GM18499 (cell line): ENCODE results near the gene TM7SF2.

Experiments used
- ATAC-seq: cut with Tn5 transposase; IDR thresholded peaks from one replicate; pipeline ENCODE4 v1.9.1; 2021; ENCODE audit warnings: moderate number of reproducible peaks; ENCODE audit not compliant: insufficient read depth, unreplicated experiment

TM7SF2 gene

DNA sequence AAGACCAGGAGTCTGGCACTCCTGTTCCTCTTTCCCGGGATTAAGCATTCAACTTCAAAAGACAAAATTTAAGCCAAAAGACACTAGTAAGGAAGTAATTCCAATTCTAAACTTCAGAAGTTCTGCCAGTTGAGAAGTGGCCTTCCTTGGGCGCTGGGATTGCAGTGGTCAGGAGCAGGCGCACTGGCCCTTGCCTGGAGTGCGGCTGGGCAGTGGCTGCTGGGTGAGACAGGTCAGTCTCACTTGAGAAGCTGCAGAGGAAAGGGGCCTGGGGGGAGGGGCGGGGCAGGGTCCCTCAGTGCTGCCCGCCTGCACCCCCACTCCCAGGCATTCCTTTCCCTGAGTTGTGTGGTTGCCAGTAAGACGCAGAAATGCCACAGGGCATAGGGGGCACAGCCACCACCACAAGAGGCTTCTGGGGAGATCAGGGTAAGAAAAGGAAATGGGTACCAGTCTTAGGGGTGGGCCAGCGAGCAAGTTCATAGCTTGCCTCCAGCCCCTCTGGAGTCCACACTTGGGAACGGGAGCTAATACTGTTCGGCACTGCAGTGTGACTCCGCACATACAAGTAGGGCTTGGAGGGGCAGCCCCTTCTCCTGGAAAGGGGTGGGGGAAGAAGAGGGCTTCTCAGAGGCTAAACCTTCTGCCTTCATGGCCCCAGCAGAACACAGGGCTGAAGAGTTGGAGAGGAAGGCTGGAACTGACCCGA lies 16.0 kb downstream of the TM7SF2 start:
- no peak for ATAC-seq

DNA sequence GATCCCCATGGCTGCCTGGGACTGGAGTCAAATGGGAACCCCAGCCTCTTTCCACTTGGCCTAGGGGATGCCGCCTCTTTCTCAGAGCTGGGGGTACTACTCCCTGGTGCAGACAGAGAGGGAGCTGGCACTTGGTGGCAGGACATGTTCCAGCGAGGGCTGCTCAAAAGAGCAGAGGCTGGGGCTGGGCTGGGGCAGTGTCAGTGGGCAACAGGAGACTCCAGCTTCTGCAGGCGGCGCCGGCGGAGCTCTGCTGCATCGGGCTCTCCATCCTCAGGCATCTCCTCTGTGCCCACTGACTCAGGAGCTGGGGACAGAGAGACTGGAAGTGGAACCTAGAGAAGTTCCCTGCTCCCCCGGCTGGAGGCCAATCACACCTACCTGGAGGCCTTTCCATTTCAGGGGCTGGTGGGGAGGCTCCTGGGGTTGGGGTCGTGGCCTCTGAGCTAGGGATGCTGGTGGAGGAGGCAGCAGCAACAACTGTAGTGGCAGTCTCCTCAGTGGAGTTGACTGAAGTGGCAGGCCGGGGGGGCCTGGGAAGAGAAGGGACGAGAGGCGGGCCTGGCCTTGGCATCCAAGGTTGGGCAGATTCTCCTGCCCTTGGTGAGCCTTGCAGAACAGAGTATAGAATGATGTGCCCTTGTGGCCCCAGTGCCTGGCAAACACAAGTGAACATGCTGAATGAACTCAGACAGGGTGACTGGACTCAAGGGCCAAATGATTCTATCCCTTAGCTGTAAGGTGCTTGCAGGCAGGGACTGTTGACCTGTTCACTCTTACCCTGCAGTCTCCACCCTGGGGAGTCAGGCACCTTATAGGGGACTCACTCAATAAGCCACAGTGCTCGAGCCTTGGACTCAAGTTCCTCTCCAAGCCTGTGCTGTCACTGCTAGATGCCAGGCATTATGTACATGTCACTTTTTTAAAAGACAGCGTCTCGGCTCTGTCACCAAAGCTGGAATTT lies 16.8 kb downstream of the TM7SF2 start:
- ATAC-seq: no peak

DNA sequence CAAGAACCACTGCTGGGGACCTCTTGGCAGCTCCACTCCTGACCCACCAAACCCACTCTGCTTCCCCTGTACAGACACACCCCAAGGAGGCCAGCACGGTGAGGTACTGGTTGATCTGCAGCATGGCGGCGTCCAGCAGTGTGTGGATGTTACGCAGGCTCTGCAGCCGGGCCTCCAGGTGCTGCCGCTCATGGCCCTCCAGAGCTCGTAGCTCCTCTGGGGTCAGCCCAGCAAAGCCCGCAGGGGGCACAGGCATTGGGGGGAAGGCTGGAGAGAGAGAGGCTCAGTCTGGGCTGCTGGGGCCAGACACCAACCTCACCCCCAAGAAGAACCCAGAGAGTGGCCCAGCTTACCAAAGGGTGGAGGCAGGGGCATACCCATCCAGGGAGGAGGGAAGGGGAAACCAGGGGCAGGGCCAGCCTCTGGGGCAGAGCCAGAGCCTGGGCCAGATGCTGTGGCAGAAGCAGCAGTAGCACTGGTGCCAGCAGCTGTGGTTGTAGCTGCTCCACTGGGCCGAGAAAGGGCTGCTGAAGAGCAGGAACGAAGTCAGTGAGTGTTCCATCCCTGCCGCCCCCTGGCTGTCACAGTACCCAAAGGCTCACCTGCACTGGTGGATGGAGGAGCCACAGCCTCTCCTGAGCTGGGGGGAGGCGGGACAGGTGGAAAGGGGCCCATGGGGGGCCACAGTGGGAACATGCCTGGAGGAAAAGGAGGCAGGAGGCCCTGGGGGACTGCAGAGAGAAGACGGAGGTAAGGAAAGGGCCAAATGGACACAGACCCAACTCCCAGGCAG lies 18.2 kb downstream of the TM7SF2 start:
- ATAC-seq: no peak

DNA sequence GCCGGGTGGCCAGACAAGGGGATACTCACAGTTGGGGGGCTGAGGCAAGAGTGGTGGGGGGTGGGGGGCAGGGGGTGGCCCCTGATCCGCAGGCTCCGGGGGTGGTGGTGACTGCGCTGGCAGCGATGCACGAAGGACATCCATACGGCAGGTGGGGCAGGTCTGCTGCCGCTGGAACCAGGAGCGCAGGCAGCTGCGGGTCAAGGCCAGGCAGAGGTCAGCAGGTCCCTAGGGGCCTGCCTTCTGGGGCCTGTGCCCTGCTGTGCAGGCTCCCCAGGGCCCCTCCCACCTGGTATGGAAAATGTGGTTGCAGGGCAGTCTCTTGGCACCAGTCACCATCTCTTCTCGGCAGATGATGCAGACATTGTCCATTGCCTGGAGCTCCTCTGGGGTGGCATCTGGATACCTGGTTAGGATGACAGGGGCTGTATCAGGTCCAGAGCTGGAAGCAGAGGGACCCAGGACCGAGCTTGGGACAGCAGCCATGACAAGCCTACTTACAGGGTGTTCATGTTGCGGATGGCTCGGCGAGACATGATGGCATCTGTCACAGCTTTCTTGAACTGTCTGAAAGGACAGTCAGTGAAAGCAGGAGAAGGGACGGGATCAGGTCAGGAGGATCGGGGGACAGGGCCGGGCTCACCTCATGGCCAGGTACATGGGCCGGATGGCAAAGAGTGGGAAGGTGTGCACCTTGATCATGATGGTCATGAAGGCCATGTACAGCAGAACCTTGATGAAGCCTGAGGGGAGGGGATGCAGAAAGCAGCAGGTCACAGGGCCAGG lies 19.2 kb downstream of the TM7SF2 start:
- ATAC-seq: no peak

DNA sequence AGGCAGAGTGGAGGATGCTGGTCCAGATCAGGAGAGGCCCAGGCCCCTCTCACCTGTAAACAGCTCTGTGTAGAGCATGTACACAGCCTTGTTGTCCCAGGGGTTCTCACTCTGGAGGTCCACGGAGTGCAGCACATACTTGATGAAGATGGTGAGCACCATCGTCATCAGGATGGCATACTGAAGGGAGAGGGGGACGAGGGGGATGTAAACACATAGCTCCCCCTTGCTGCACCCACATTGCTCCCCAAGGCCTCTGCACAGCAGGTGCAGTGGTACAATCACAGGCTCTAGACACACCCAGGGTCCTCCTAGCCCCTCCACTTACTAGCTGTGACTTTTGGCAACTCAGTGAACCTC lies 19.7 kb downstream of the TM7SF2 start:
- ATAC-seq: no peak

DNA sequence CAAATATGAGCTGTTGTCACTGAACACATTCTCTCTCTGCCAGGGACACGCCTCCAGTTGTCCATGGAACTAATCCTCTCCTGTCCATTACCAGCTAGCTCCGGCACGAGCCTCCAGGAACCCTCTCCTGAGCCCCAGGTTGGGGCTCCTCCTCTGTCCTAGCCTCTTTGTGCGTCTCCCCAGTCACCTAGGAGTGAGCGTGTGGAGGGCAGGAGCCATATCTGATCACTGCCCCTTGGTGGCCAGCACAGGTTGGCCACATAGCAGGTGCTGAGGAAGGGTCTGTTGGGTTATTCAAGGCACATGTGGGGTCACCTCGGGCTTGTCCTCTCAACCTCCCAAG lies 20.2 kb downstream of the TM7SF2 start:
- no peak for ATAC-seq

DNA sequence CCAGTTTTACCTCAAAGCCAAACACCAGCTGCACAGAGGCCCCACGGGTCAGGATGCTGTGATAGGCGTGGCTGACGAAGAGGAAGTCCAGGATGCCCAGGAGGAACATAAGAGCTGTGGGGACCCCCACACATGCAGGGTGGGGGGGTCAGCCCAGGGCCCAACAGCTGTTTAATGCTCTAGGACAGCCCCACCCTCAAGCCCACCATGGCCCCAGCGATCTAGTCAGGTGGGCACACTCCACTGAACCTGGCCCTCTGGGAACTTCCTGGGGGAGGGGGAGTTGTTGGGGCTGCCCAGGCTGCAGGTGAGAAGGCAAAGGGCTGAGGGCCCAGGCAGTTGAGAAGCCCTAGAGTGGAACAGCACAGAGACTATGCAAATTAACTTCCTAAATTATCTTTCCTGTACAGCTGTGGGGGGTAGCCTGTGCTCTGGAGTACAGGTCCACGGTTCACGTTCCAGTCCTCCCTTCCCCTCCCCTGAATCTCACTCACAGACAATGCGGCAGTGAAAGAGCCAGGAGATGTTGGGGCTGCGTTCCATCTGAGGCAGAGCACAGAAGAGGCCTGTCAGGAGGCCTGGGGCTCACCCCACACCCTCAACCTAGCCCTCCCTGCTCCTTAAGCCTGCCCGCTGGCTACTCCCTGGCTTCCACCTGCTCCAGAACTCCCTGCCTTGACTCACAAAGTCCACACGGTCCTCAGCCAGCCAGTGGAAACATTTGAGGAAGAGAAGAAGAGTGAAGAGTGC lies 20.7 kb downstream of the TM7SF2 start:
- no peak for ATAC-seq

DNA sequence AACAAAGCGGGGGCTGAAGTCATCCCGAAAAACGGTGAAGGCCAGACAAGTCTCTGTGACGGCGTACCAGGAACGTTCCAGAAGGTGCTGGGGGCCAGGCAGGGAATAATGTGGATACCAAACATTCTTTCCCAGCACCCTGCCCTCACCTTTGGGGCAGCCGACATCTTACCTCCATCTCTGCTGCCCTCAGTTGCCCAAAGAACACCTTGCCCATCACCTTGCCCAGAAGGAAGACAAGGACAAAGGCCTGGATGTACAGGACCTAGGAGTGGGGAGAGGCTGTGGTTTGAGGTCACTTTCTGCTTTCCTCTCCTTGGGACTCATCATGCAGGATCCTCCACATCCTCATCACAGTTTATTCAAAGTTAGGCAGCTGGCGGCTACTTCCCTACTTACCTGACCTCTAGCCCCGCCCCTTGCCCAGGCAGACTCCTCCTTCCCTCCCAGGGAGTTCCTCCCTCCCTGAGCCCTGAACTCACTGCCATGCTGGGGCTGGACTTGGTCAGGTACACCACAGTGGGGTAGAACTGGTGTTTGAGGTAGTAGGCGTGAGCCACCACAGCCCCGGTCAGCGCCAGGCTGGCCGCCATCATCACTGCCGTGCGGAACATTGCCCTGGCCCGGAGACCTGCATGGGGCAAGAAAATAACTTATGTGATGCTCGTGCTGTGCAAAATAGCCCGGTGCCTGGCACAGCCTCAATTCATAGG lies 21.5 kb downstream of the TM7SF2 start:
- ATAC-seq: no peak

DNA sequence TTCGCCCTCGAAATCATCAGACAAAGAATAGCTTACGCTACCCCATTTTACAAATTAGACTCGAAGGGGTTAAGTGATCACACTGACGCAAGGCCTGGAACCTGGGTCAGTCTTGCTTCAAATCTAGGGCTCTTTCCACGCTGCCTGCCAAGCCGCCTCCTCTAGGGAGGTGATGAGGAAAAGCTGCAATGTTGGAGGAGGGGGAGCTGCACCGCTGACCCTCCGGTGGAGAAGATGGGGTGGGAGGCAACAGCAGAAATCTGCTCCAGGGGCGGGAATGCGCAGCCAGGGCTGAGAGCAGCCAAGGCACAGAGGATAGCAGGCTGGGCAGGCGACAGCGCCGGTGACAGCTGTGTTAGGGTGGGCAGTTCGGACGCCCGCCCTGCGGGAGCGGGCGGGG lies 22.1 kb downstream of the TM7SF2 start:
- no peak for ATAC-seq

DNA sequence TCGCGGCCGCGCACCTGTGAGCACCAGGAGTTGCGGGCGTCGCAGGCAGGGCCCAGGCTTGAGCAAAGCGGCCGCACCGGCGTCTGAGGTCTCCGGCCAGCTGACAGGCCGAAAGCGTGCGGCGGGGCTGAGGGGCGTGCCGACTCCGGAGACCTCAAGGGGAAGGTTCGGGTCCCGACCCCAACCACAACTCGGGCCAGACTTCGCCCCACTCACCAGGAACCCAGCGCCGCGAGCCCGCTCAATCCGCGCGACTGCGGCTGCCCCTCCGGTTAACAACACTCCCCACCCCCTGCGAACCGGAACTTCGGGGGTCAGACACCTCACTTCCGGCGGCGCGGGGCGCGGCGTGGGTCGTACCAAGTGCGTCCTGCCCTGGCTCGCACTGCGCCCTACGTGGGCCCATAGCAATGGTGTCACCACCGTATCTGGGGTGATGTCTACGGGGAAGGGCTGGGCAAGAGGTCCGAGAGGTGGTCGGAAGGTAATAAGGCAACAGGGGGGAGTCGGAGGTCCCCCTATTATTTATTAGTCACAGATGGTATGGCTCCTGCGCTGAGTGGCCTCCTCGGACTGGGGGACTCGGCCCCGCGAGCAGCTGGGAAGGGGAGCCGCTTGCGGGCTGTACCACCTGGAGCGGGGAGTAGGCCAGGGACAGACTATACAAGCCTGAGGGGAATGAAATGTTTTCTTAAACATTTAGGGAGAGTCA lies 22.7 kb downstream of the TM7SF2 start, which contains the start of gene SYVN1:
SYVN1 (minus strand) TSS at position 280 of the 712 bp plus-strand sequence. CDS start 918 bp downstream, outside the sequence.
- peak; percentile 31 for ATAC-seq

DNA sequence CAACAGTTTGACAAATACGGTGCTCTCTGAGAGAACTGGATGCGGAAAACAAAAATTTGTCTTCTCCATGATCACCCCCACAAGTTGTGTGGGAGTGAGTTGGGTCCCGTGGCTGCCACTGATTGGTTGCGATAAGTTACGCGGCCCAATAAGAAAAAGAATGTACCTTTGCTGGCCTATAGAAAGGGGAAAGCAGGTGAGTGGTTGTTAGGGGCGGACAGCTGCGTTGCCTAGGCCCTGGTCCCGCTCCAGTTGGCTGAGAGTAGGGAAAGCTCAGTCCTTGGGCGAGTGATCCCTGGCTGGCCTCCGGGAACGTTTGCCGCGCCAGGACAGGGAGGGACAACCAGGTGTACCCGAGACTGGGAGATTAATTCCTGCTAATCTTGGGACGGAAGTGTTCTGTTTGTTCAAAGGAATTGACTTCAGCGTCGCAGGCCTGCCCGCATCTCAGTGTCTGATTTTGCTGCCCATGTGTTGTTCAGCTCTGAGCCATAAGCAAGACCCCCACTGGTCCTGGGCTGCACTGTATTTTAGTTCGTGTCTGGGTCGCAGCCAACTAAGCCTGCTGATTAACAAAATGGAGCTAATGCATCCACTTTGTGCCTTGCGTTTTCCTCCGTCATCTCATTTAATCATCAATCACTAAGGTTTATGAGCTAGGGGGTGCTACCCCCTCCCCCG lies 23.4 kb downstream of the TM7SF2 start:
- peak; percentile 39 for ATAC-seq

DNA sequence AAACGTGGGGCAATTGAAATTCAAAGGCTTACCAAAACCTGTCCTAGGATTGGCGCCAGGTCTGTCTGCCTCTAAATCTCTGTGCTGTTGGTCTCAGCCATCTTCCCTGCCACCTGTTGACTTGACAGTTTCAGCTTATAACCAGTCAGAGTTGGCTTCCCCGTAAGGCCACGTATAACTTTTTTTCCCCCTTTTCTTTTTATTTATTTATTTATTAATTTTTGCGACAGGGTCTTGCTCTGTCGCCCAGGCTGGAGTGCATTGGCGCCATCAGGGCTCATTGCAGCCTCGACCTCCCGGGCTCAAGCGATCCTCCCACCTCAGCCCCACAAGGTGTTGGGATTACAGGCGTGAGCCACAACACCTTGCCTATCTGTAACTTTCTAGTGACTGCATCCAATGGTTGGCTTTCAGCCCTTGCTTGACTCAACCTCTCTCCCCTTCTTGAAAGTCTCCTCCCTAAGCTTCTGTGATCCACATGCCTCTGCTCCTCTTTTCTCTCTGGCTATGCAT lies 24.0 kb downstream of the TM7SF2 start:
- no peak for ATAC-seq

DNA sequence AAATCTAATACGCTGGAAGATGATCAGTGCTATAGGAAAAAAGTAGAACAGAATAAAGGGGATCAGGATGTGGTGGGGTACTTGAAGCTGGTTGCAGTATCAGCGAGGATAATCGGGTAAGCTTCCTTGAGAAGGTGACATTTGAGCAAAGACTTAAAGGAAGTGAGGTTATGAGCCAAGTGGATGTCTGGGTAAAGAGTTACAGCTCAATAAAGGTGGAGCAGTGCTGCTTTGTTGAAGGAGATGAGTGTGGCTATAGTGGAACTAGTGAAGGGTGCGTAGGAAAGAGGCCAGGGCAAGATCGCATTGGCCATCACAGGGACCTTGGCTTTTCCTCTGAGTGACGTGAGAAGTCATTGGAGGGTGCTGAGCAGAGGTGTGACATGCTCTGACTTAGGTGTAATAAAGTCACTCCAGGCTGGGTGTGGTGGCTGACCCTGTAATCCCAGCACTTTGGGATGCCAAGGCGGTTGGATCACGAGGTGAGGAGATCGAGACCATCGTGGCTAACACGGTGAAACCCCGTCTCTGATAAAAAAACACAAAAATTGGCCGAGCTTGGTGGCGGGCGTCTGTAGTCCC lies 24.9 kb downstream of the TM7SF2 start:
- no peak for ATAC-seq

DNA sequence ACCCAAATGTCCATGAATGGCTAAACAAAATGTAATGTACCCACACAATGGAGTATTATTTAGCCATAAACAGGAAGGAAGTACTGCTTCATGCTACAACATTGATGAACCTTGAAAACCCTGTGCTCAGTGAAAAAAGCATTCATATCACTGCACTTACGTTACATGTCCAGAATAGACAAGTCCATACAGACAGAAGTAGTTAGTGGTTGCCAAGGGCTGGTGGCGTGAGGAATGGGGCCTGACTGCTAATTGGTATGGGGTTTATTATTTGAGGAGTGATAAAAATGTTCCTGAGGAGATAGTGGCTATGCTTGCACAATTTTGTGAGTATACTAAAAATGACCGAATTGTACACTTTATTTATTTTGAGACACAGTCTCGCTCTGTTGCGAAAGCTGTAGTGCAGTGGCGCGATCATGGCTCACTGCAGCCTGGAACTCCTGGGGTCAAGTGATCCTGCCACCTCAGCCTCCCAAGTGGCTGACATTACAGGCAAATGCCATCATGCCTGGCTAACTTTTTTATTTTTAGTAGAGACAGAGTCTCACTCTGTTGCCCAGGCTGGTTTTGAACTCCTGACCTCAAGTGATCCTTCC lies 30.3 kb downstream of the TM7SF2 start:
- ATAC-seq: no peak

DNA sequence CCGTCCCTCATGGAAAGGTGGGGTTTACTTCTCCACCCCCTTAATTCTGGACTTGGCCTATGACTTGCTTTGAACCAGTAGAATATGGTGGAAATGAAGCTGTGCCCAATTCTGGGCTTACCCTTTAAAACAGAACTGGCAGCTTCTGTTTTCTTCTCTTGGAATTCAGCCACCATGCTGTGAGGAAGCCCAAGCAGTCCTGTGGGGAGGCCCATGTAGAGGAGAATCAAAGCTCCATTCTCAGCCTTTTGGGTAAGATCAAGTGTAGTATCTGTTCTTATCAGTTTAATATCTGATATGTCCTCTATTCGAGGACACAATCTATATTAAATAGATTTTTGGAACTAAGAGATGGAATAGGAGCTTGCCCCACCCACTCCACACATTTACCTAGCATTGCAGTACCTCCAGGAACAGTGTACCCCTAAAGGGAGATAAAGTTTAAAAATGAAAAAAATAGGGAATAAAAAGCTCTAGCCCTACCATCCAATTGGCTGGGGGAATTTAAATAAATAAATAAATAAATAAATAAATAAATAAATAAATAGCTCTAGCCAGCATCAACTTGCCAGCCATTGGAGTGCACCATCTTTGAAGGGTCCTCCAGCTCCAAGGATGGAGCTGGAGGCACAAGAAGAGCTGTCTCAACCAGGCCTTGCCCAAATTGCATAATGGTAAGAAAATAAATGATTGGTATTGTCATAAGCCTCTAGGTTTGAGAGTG lies 35.8 kb downstream of the TM7SF2 start:
- no peak for ATAC-seq

DNA sequence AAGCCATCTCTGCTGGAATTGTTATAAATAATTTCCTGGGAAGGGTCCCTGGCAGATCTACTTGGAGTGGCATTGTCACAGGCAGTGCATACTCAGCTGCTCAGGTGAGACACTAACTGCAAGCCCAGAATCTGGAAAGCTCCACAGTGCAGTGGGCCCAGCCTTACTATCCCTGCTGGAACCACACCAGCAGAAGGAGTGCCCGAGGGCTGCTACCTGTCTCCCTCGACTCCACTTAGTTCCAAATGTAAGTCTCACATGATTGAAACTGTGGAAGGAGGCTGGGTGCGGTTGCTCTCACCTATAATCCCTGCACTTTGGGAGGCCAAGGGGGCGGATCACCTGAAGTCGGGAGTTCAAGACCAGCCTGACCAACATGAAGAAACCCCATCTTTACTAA lies 37.0 kb downstream of the TM7SF2 start:
- ATAC-seq: no peak
